ENCODE measurements around the gene LPAR1.

The LPAR1 gene

GRCh38 chr9:110919609-110920008 lies 118.7 kb downstream of the LPAR1 start:
- no peak for TF ChIP-seq CTCF (IDR thresholded peaks at IDR 0.05; ENCODE audit: insufficient read depth, low read depth, low read length, missing control alignments)
- DNase-seq (ENCODE audit: low read depth), result peak; percentile 63
- no peak overlapping the region for H3K4me3 ChIP-seq (ENCODE audit: low read length)

GRCh38 chr9:110919050-110919435 lies 119.2 kb downstream of the LPAR1 start:
- TF ChIP-seq CTCF (IDR thresholded peaks at IDR 0.05; ENCODE audit: insufficient read depth, low read depth, low read length, missing control alignments), result no peak
- DNase-seq (ENCODE audit: low read depth), result no peak
- no peak overlapping the region for H3K4me3 ChIP-seq (ENCODE audit: low read length)

GRCh38 chr9:110918316-110919049 lies 119.8 kb downstream of the LPAR1 start:
- no peak overlapping the region for H3K4me3 ChIP-seq (ENCODE audit: low read length)
- no peak for TF ChIP-seq CTCF (IDR thresholded peaks at IDR 0.05; ENCODE audit: insufficient read depth, low read depth, low read length, missing control alignments)
- peak; percentile 75 for DNase-seq (ENCODE audit: low read depth)

- DNase-seq (ENCODE audit: low read depth), result no peak
- no peak for TF ChIP-seq CTCF (IDR thresholded peaks at IDR 0.05; ENCODE audit: insufficient read depth, low read depth, low read length, missing control alignments)
- H3K4me3 ChIP-seq (ENCODE audit: low read length), result no peak overlapping the region
Measured at GRCh38 chr9:110916403-110916802, 121.9 kb downstream of the LPAR1 start.

GRCh38 chr9:110912419-110913291 lies 125.6 kb downstream of the LPAR1 start:
- TF ChIP-seq CTCF (IDR thresholded peaks at IDR 0.05; ENCODE audit: insufficient read depth, low read depth, low read length, missing control alignments), result no peak
- no peak overlapping the region for H3K4me3 ChIP-seq (ENCODE audit: low read length)
- DNase-seq (ENCODE audit: low read depth), result no peak

- H3K4me3 ChIP-seq (ENCODE audit: low read length), result no peak overlapping the region
- DNase-seq (ENCODE audit: low read depth), result peak; percentile 76
- no peak for TF ChIP-seq CTCF (IDR thresholded peaks at IDR 0.05; ENCODE audit: insufficient read depth, low read depth, low read length, missing control alignments)
Measured at GRCh38 chr9:110911659-110912418, 126.4 kb downstream of the LPAR1 start.
